ENCODE results near the gene CAAP1.

DNA sequence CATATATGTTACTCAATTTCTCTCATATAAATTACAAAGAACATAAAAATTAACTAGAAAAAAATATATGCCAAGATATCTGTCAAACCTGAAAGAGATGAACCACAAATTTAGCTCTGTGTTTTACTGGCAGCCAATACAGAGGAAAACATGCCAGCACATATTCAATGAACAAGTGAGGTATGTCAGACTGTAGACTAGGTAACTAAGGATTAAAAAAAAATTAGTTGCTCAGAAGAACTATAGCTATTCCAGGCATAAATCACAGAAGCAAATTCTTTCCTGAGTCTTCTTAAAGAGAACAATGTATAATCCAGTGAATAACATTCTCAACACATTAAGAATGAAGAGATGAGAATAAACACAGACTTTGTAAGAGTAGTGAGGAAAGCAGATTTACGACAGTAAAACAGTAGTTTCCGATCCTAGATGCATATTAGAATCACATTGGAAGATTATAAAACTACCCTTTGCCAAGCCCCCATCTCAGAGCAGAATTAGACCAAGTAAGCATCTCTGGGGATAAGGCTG lies 20.6 kb upstream of the CAAP1 start:
- TF ChIP-seq, protein P1, sequence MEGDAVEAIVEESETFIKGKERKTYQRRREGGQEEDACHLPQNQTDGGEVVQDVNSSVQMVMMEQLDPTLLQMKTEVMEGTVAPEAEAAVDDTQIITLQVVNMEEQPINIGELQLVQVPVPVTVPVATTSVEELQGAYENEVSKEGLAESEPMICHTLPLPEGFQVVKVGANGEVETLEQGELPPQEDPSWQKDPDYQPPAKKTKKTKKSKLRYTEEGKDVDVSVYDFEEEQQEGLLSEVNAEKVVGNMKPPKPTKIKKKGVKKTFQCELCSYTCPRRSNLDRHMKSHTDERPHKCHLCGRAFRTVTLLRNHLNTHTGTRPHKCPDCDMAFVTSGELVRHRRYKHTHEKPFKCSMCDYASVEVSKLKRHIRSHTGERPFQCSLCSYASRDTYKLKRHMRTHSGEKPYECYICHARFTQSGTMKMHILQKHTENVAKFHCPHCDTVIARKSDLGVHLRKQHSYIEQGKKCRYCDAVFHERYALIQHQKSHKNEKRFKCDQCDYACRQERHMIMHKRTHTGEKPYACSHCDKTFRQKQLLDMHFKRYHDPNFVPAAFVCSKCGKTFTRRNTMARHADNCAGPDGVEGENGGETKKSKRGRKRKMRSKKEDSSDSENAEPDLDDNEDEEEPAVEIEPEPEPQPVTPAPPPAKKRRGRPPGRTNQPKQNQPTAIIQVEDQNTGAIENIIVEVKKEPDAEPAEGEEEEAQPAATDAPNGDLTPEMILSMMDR (IDR thresholded peaks at IDR 0.05; ENCODE audit: low read length): no peak
- no peak for TF ChIP-seq EZH2phosphoT487 (IDR thresholded peaks at IDR 0.05; ENCODE audit: low read length)
